LNCaP clone FGC (cell line): ENCODE results near the gene ITGA1.

Experiments
- DNase-seq: peaks from one replicate; pipeline ENCODE4 v3.0.0-alpha.2; 2011; ENCODE audit warnings: low read depth
- H3K4me3 ChIP-seq: 2 replicates; pipeline ENCODE4 v1.5.1; 2011; ENCODE audit warnings: mild to moderate bottlenecking, low read depth, low read length, control low read depth
- TF ChIP-seq, protein P1 (sequence below): IDR thresholded peaks from 2 replicates; pipeline ENCODE4 v1.5.1; 2012; ENCODE audit warnings: mild to moderate bottlenecking; ENCODE audit not compliant: control insufficient read depth, insufficient read depth; ENCODE audit errors: extremely low read depth

The ITGA1 gene

GRCh38 chr5:52993367-52993766 is 205.7 kb downstream of the ITGA1 start:
- TF ChIP-seq, protein P1, sequence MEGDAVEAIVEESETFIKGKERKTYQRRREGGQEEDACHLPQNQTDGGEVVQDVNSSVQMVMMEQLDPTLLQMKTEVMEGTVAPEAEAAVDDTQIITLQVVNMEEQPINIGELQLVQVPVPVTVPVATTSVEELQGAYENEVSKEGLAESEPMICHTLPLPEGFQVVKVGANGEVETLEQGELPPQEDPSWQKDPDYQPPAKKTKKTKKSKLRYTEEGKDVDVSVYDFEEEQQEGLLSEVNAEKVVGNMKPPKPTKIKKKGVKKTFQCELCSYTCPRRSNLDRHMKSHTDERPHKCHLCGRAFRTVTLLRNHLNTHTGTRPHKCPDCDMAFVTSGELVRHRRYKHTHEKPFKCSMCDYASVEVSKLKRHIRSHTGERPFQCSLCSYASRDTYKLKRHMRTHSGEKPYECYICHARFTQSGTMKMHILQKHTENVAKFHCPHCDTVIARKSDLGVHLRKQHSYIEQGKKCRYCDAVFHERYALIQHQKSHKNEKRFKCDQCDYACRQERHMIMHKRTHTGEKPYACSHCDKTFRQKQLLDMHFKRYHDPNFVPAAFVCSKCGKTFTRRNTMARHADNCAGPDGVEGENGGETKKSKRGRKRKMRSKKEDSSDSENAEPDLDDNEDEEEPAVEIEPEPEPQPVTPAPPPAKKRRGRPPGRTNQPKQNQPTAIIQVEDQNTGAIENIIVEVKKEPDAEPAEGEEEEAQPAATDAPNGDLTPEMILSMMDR, result no peak
- no peak for DNase-seq
- H3K4me3 ChIP-seq, result no peak overlapping the region

DNA sequence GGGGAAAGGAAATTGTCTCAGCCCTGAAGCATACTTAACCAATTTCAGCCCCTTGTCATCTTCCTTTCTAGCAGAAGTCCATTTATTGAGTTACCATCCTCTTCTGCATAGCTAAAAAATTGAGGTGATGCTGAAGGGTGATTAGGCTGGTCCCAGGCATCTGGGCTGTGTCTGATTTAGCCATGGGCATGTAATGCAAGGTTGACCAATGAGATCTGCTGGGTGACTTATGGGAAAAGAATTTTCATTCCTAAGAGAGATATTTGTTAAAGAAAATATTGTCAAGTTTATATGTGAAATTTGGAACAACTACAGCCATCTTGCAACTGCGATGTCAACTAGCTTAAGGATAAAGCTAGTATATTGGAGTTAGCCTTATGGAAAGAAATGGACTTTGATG is 206.6 kb downstream of the ITGA1 start:
- TF ChIP-seq, protein P1, result no peak
- no peak for DNase-seq
- no peak overlapping the region for H3K4me3 ChIP-seq

- no peak for DNase-seq
- TF ChIP-seq, protein P1, result no peak
- H3K4me3 ChIP-seq, result no peak overlapping the region
Measured at GRCh38 chr5:52995095-52995494, 207.4 kb downstream of the ITGA1 start.

DNA sequence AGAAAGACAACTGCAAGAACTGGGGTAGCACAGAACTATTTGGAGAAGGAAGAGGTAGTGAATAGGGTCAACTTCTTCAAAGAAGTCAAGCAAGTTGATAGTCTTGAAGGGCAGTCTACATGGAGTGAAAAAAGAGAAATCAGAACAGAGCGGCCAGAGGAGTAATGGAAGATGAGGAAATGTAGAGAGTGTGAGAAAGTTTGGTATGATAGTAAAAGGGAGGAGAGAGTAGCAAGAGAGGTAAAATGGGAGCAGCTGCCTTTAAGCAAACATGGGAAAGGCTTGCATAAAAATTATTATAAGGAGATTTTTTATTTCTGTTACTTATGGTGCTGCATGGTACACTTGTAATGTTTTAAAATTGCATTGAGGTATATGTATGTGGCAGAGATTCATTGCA is 208.2 kb downstream of the ITGA1 start:
- TF ChIP-seq, protein P1, result no peak
- no peak for DNase-seq
- H3K4me3 ChIP-seq, result no peak overlapping the region

DNA sequence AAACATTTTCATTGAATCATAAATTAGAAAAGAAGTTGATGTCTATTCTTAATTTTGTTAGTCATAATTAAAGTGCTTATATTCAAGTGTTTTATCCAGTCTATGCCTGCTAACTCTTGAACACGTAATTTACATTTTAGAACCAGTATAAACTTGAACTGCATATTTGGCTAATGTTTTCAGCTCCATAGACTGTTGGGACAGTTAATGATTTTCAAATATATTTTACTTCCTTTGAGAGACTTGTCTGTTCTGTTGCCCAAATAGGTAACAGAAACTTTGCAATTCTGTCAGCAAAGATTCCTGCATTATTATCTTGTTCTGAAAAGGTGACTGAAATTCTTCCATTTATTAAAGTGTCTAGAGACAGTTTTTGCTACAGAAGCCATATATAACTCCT is 209.3 kb downstream of the ITGA1 start:
- TF ChIP-seq, protein P1, result no peak
- no peak overlapping the region for H3K4me3 ChIP-seq
- DNase-seq, result no peak

DNA sequence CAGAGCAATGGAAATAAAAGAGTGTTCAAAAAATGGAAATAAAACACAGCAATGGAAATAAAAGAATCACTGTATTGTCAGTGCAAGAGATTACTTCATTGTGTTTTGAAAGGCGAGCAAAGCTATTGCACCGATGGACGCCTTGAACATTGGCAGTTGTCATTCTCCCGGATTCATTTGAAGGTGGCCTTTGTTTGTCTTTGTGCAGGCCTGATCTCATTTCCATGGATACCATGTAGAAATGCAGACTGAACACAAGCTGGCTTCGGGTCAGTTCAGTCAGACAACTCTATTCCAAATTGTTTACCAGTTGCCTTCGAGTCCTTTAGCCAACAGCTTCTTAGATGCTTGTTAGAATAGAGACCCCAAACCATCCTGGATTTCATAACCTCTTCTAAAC is 209.7 kb downstream of the ITGA1 start:
- TF ChIP-seq, protein P1, result no peak
- no peak for DNase-seq
- no peak overlapping the region for H3K4me3 ChIP-seq

- no peak overlapping the region for H3K4me3 ChIP-seq
- no peak for DNase-seq
- TF ChIP-seq, protein P1, result no peak
Measured at GRCh38 chr5:52998552-52999313, 211.0 kb downstream of the ITGA1 start.
